Upper lobe of left lung (tissue), 4 donors: ENCODE data around the gene MOGAT1.

Experiments used
- POLR2A ChIP-seq, 4 donors: fragments of 450-650 bp; IDR thresholded peaks; one replicate each; pipeline ENCODE4 v1.5.1; 2016 to 2017; ENCODE audit warnings: antibody characterized with exemption in 4 of 4, mild to moderate bottlenecking in 2 of 4
- POLR2AphosphoS5 ChIP-seq, 2 donors: sonication (generic); formaldehyde crosslinking; IDR thresholded peaks; one replicate each; pipeline ENCODE4 v1.5.1; 2017; ENCODE audit warnings: antibody characterized with exemption in 2 of 2
- TF ChIP-seq, protein P1 (sequence below), 6 experiments: fragments of 450-650 bp in 4 of 6; fragments of 200-600 bp in 2 of 6; sonication (generic) in 2 of 6; IDR thresholded peaks; one replicate each; pipeline ENCODE4 v1.5.1; 2016 to 2019; ENCODE audit warnings: antibody characterized with exemption in 6 of 6

DNA sequence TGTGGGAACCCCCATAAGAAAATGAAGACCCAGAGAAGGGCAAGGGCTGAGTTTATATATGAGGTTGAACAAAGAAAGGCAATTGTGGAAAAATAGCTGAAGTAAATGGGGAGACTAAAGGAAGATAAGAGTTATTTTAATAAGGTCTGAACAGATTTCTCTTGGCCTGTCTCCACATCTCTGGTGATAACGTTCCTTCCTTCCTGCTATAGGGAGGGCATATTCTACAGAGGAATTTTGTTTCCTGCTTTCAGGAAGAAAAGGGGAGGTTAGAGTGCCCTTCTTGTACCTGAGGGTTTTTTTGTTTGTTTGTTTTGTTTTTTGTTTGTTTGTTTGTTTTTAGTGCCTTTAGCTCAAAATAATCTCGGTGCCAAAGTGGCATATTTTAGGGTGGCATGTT lies 31.6 kb downstream of the MOGAT1 start:
- TF ChIP-seq POLR2A (IDR thresholded peaks at IDR 0.05) = no peak
- no peak for TF ChIP-seq POLR2AphosphoS5 (IDR thresholded peaks at IDR 0.05)
- TF ChIP-seq, protein P1, sequence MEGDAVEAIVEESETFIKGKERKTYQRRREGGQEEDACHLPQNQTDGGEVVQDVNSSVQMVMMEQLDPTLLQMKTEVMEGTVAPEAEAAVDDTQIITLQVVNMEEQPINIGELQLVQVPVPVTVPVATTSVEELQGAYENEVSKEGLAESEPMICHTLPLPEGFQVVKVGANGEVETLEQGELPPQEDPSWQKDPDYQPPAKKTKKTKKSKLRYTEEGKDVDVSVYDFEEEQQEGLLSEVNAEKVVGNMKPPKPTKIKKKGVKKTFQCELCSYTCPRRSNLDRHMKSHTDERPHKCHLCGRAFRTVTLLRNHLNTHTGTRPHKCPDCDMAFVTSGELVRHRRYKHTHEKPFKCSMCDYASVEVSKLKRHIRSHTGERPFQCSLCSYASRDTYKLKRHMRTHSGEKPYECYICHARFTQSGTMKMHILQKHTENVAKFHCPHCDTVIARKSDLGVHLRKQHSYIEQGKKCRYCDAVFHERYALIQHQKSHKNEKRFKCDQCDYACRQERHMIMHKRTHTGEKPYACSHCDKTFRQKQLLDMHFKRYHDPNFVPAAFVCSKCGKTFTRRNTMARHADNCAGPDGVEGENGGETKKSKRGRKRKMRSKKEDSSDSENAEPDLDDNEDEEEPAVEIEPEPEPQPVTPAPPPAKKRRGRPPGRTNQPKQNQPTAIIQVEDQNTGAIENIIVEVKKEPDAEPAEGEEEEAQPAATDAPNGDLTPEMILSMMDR (IDR thresholded peaks at IDR 0.05) = no peak
